Activated naive CD8-positive, alpha-beta T cell treated with anti-CD3 and anti-CD28 coated beads, Interleukin-2, amount 50 U/mL, for 24 hours (primary cell): ENCODE results near the gene EYS.
"Not testable (repeated sequence)": the region's sequence is repeated elsewhere in the genome, so short reads cannot be mapped to it uniquely, and the experiment has no call there.

Experiments used
- ATAC-seq: fragments of 150-1000 bp; cut with Tn5 transposase; one replicate; pipeline ENCODE4 v1.10.0; 2021
- DNase-seq: peaks from one replicate; pipeline ENCODE4 v3.0.0; 2021
- H3K27ac Mint-ChIP-seq: one replicate; pipeline ENCODE4 v1.8.0; 2021; ENCODE audit warnings: mild to moderate bottlenecking, mixed read lengths
- H3K27me3 Mint-ChIP-seq: one replicate; pipeline ENCODE4 v1.8.0; 2021; ENCODE audit warnings: mixed read lengths
- H3K36me3 Mint-ChIP-seq: one replicate; pipeline ENCODE4 v1.8.0; 2021; ENCODE audit warnings: low read depth, mixed read lengths
- H3K4me1 Mint-ChIP-seq: one replicate; pipeline ENCODE4 v1.8.0; 2021; ENCODE audit warnings: mixed read lengths
- H3K4me3 Mint-ChIP-seq: one replicate; pipeline ENCODE4 v1.8.0; 2021; ENCODE audit warnings: mild to moderate bottlenecking, moderate library complexity, mixed read lengths
- H3K9me3 Mint-ChIP-seq: one replicate; pipeline ENCODE4 v1.8.0; 2021; ENCODE audit warnings: mixed read lengths

The EYS gene

GRCh38 chr6:63785006-63785405, 1922.0 kb downstream of the EYS start:
- ATAC-seq (no peak), DNase-seq (no peak)
- H3K36me3 Mint-ChIP-seq = no peaks in the 10 kb centered on the region
- no peaks in the 10 kb centered on the region for H3K4me1 Mint-ChIP-seq
- no peak overlapping the region for H3K27ac Mint-ChIP-seq
- H3K4me3 Mint-ChIP-seq = no peak overlapping the region
- H3K9me3 Mint-ChIP-seq = no peaks in the 10 kb centered on the region
- H3K27me3 Mint-ChIP-seq = peaks cover 18% of the 10 kb centered on the region

- no peak for DNase-seq
- Mint-ChIP-seq H3K4me1 (no peaks in the 10 kb centered on the region), H3K36me3 (no peaks in the 10 kb centered on the region), H3K9me3 (no peaks in the 10 kb centered on the region), H3K27ac (no peak overlapping the region), H3K27me3 (peaks cover 18% of the 10 kb centered on the region), H3K4me3 (no peak overlapping the region)
- ATAC-seq = no peak
Observed at GRCh38 chr6:63783096-63783495, 1923.9 kb downstream of the EYS start.

DNA sequence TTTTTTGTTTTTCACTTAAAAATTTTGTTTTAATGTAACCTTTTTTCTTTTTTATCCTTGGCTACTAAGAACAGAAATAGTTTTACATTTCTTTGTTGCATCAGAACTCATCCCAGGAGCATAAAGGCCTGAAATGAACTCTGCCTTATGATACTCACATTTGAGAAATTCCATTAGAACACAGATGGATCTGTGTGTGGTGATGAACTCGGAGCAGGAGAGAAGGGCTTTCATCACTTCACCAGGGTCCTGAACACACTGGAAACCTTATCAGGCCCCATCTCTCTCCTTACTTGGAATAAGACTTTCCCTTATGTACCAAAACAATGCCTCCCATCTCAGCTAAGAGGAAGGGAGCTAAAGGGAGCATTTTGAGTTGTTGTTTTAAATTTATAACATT, 1932.1 kb downstream of the EYS start:
- Mint-ChIP-seq H3K9me3 (no peaks in the 10 kb centered on the region), H3K4me1 (no peaks in the 10 kb centered on the region), H3K36me3 (no peaks in the 10 kb centered on the region), H3K4me3 (no peak overlapping the region), H3K27me3 (peaks cover 2% of the 10 kb centered on the region), H3K27ac (no peak overlapping the region)
- no peak for DNase-seq
- ATAC-seq = no peak

- Mint-ChIP-seq H3K27me3 (peaks cover 2% of the 10 kb centered on the region), H3K36me3 (no peaks in the 10 kb centered on the region), H3K9me3 (no peaks in the 10 kb centered on the region), H3K27ac (no peak overlapping the region), H3K4me3 (no peak overlapping the region), H3K4me1 (no peaks in the 10 kb centered on the region)
- ATAC-seq = no peak
- no peak for DNase-seq
Observed at GRCh38 chr6:63773200-63773599, 1933.8 kb downstream of the EYS start.

DNA sequence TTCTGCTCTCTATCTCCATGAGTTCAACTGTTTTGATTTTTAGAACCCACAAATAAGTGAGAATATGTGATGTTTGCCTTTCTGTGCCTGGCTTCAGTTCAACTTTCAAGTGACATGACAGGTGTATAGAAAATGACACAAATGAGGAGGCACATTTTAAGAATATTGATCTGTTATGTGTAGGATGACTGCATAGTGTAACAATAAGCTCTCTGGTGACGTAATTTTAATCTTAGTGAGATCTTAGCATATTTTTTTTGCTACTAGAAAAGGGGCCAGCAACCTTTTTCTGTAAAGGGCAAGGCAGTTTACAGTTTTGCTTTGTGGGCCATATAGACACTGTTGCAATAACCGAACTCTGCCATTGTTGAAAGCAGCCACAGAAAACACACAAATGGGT, 1941.2 kb downstream of the EYS start:
- H3K36me3 Mint-ChIP-seq = no peaks in the 10 kb centered on the region
- peaks cover 3% of the 10 kb centered on the region for H3K27me3 Mint-ChIP-seq
- DNase-seq (no peak), ATAC-seq (no peak)
- no peaks in the 10 kb centered on the region for H3K4me1 Mint-ChIP-seq
- no peak overlapping the region for H3K4me3 Mint-ChIP-seq
- H3K9me3 Mint-ChIP-seq = no peaks in the 10 kb centered on the region
- no peak overlapping the region for H3K27ac Mint-ChIP-seq

DNA sequence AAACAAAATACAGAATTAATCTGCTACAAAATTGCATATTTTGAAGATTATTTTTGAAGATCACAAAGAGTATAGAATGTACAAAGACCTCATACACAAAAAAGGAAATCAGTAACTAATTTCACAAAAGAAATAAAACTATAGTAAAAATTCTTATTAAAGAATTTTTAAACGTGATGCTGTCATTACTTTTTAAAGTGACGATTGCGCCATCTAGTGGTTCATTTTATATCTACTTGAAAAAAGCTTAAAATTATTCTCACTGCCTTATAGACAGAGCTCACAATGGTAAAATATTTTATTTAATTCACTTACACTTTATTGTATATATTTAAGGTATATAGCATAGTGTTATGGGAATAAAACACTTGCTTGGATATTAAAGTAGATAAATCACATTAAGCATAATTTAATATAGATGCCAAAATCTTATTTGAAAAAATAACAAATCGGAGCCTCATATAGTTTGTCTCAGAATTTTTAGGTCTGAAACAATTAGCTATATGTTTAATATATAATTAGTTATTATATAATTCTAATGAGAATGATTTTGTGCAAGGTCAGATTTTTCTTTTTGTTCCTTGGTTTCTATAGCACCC, 1942.6 kb downstream of the EYS start:
- Mint-ChIP-seq H3K27ac (no peak overlapping the region), H3K27me3 (peaks cover 3% of the 10 kb centered on the region), H3K36me3 (no peaks in the 10 kb centered on the region), H3K4me1 (no peaks in the 10 kb centered on the region), H3K9me3 (no peaks in the 10 kb centered on the region), H3K4me3 (no peak overlapping the region)
- DNase-seq (no peak), ATAC-seq (no peak)

- Mint-ChIP-seq H3K9me3 (peaks cover 10% of the 10 kb centered on the region), H3K4me3 (no peak overlapping the region), H3K4me1 (no peaks in the 10 kb centered on the region), H3K27me3 (no peaks in the 10 kb centered on the region), H3K27ac (no peak overlapping the region), H3K36me3 (peaks cover 8% of the 10 kb centered on the region)
- DNase-seq = no peak
- ATAC-seq = no peak
Observed at GRCh38 chr6:63760199-63760598, 1946.8 kb downstream of the EYS start.

DNA sequence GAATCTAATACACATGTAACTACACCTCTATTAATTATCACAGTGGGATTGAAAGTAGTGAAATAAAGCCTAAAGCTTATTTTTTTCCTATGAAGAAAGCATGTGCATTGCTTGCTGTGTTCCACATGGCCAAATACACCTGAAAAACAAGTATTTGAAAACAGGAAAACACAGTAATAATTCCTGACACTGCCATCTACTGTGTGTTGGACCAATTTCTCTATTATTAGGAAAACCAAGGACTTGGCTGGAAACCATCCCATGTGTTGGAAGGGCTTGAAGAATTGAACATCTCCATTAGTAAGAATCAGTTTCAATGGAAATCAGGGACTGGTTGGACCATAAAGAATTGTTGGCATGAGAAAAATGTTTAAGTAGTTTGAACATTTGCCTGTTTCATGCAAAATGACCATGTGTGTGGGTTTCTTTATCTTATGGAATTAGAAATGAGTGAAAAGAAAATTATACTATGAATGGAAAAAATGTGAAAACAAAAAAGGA, 1947.4 kb downstream of the EYS start:
- Mint-ChIP-seq H3K9me3 (peaks cover 10% of the 10 kb centered on the region), H3K4me3 (no peak overlapping the region), H3K4me1 (no peaks in the 10 kb centered on the region), H3K36me3 (peaks cover 9% of the 10 kb centered on the region), H3K27me3 (no peaks in the 10 kb centered on the region), H3K27ac (no peak overlapping the region)
- ATAC-seq (no peak), DNase-seq (no peak)

- Mint-ChIP-seq H3K36me3 (peaks cover 9% of the 10 kb centered on the region), H3K4me3 (no peak overlapping the region), H3K9me3 (peaks cover 10% of the 10 kb centered on the region), H3K27me3 (no peaks in the 10 kb centered on the region), H3K27ac (no peak overlapping the region), H3K4me1 (no peaks in the 10 kb centered on the region)
- ATAC-seq = no peak
- DNase-seq = no peak
Observed at GRCh38 chr6:63757826-63758225, 1949.2 kb downstream of the EYS start.

- H3K4me1 Mint-ChIP-seq, H3K27ac Mint-ChIP-seq, H3K4me3 Mint-ChIP-seq, ATAC-seq, H3K27me3 Mint-ChIP-seq, DNase-seq, H3K36me3 Mint-ChIP-seq: not testable (repeated sequence)
- H3K9me3 Mint-ChIP-seq = peaks cover 10% of the 10 kb centered on the region
Observed at GRCh38 chr6:63757275-63757674, 1949.8 kb downstream of the EYS start.

- ATAC-seq (no peak), DNase-seq (no peak)
- no peak overlapping the region for H3K4me3 Mint-ChIP-seq
- no peaks in the 10 kb centered on the region for H3K4me1 Mint-ChIP-seq
- H3K27me3 Mint-ChIP-seq = no peaks in the 10 kb centered on the region
- H3K36me3 Mint-ChIP-seq = peaks cover 4% of the 10 kb centered on the region
- no peak overlapping the region for H3K27ac Mint-ChIP-seq
- H3K9me3 Mint-ChIP-seq = peaks cover 10% of the 10 kb centered on the region
Observed at GRCh38 chr6:63750400-63750799, 1956.6 kb downstream of the EYS start.

GRCh38 chr6:63745784-63746183, 1961.2 kb downstream of the EYS start:
- no peaks in the 10 kb centered on the region for H3K4me1 Mint-ChIP-seq
- DNase-seq = no peak
- H3K9me3 Mint-ChIP-seq = peaks cover 10% of the 10 kb centered on the region
- H3K27ac Mint-ChIP-seq = no peak overlapping the region
- ATAC-seq = no peak
- H3K27me3 Mint-ChIP-seq = no peaks in the 10 kb centered on the region
- peaks cover 2% of the 10 kb centered on the region for H3K36me3 Mint-ChIP-seq
- no peak overlapping the region for H3K4me3 Mint-ChIP-seq

DNA sequence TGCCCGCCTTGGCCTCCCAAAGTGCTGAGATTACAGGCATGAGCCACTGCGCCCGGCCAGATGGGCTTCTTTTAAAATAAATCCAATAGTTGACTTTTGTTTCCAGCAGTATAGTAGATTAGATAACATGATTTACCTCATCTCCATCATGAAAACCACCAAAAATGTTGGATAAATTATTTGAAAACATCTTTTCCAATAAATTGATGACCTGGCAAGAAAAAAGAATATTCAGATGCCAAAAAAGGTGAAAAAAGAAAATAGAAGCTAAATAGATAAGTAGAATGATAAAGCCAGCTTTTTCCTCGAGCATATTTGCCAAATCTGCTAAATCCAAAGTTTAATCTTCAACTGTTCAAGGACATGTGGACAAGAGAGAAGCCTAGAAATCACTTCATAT, 1962.2 kb downstream of the EYS start:
- ATAC-seq (no peak), DNase-seq (no peak)
- no peak overlapping the region for H3K4me3 Mint-ChIP-seq
- H3K4me1 Mint-ChIP-seq = no peaks in the 10 kb centered on the region
- H3K36me3 Mint-ChIP-seq = no peaks in the 10 kb centered on the region
- H3K27ac Mint-ChIP-seq = no peak overlapping the region
- H3K27me3 Mint-ChIP-seq = no peaks in the 10 kb centered on the region
- peaks cover 10% of the 10 kb centered on the region for H3K9me3 Mint-ChIP-seq

GRCh38 chr6:63743691-63744090, 1963.3 kb downstream of the EYS start:
- Mint-ChIP-seq H3K27ac (no peak overlapping the region), H3K36me3 (no peaks in the 10 kb centered on the region), H3K4me1 (no peaks in the 10 kb centered on the region), H3K27me3 (no peaks in the 10 kb centered on the region), H3K9me3 (peaks cover 12% of the 10 kb centered on the region), H3K4me3 (no peak overlapping the region)
- no peak for ATAC-seq
- DNase-seq = no peak

DNA sequence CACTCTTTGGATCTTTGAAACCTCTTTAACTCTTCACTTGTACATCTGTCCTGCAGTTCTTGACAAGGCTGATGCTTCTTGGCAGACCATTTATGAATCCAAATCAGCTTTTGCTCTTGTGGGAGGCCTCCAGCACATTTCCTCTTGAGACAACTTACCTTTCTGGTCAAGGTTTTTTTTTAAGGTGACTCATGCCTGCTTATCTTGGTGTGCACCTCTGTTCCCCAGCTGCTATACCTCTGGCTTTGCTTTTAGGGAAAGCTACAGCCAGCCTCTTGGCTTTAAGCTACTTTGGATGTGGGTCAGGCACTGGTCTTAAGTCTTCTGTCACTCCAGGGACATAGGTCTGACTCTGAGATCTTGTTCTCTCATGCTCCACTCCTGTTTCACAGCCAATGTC, 1965.0 kb downstream of the EYS start:
- Mint-ChIP-seq H3K4me1 (no peaks in the 10 kb centered on the region), H3K27me3 (no peaks in the 10 kb centered on the region), H3K9me3 (peaks cover 7% of the 10 kb centered on the region), H3K27ac (no peak overlapping the region), H3K36me3 (peaks cover 2% of the 10 kb centered on the region), H3K4me3 (no peak overlapping the region)
- ATAC-seq = no peak
- DNase-seq = no peak

- Mint-ChIP-seq H3K27me3 (no peaks in the 10 kb centered on the region), H3K9me3 (peaks cover 5% of the 10 kb centered on the region), H3K4me1 (no peaks in the 10 kb centered on the region), H3K4me3 (no peak overlapping the region), H3K36me3 (peaks cover 2% of the 10 kb centered on the region), H3K27ac (no peak overlapping the region)
- no peak for ATAC-seq
- no peak for DNase-seq
Observed at GRCh38 chr6:63740709-63741108, 1966.3 kb downstream of the EYS start.
